A673 (cell line): ENCODE data around the gene FTO. TPM values are rescaled to one million over a fixed set of nuclear protein-coding genes. Genes with fewer than 3 reads are reported as not detected.

ENCODE experiments used
- BruUV-seq: library from RNA; stranded (reverse); fragments of 400-500 nt; replicated peaks from 2 replicates; lab custom pipeline; 2021; lab: Mats Ljungman, UMichigan
- CTCF ChIA-PET: fragments of 300-600 bp; sonication (Branson Sonifier 250); formaldehyde crosslinking; loops from one replicate; lab custom pipeline; 2022; ENCODE audit warnings: antibody characterized with exemption; lab: Charles Lee
- POLR2A ChIA-PET: fragments of 300-600 bp; sonication (Branson Sonifier 250); formaldehyde crosslinking; loops from one replicate; lab custom pipeline; 2022; ENCODE audit warnings: antibody characterized with exemption; ENCODE audit not compliant: low non-redundant PET; lab: Charles Lee
- DNase-seq: peaks from one replicate; pipeline ENCODE4 v3.0.0-alpha.2; 2015; ENCODE audit warnings: low spot score
- H3K27ac ChIP-seq: fragments of 200-600 bp; sonication (generic); 2 replicates; pipeline ENCODE4 v1.5.1; 2016; ENCODE audit warnings: mixed run types, low read depth, mild to moderate bottlenecking, mixed read lengths, antibody characterized with exemption, low read length; ENCODE audit not compliant: poor library complexity, severe bottlenecking
- H3K27me3 ChIP-seq: fragments of 200-600 bp; sonication (generic); replicated peaks from 2 replicates; pipeline ENCODE4 v1.6.1; 2017; ENCODE audit warnings: mixed run types, low read depth, mild to moderate bottlenecking, mixed read lengths, antibody characterized with exemption, low read length; ENCODE audit not compliant: insufficient read depth, poor library complexity
- H3K36me3 ChIP-seq: fragments of 200-600 bp; sonication (generic); 2 replicates; pipeline ENCODE4 v1.6.1; 2016; ENCODE audit warnings: mixed run types, mild to moderate bottlenecking, mixed read lengths, antibody characterized with exemption, low read length; ENCODE audit not compliant: insufficient read depth, poor library complexity, severe bottlenecking
- H3K4me1 ChIP-seq: fragments of 200-600 bp; sonication (generic); 2 replicates; pipeline ENCODE4 v1.6.1; 2017; ENCODE audit warnings: mixed run types, mild to moderate bottlenecking, mixed read lengths, antibody characterized with exemption, low read length; ENCODE audit not compliant: insufficient read depth, poor library complexity, severe bottlenecking
- H3K4me3 ChIP-seq: fragments of 200-600 bp; sonication (generic); 2 replicates; pipeline ENCODE4 v1.5.1; 2016; ENCODE audit warnings: low read depth, mixed run types, mild to moderate bottlenecking, mixed read lengths, low read length; ENCODE audit not compliant: poor library complexity, severe bottlenecking
- H3K9me3 ChIP-seq: fragments of 200-600 bp; sonication (generic); 2 replicates; pipeline ENCODE4 v1.6.1; 2016; ENCODE audit warnings: mixed run types, low read depth, mild to moderate bottlenecking, mixed read lengths, antibody characterized with exemption, low read length; ENCODE audit not compliant: poor library complexity, severe bottlenecking
- CTCF ChIP-seq: fragments of 300-800, 200-600 bp; sonication (generic); conservative IDR thresholded peaks from 2 replicates; pipeline ENCODE4 v1.5.1; 2017; ENCODE audit warnings: low read depth, mild to moderate bottlenecking, antibody characterized with exemption, low read length, moderate library complexity, mixed read lengths
- EZH2 ChIP-seq: fragments of 200-600 bp; sonication (generic); IDR thresholded peaks from 2 replicates; pipeline ENCODE4 v1.6.1; 2017; ENCODE audit warnings: borderline replicate concordance, low read depth, mild to moderate bottlenecking, mixed read lengths, antibody characterized with exemption, low read length; ENCODE audit not compliant: poor library complexity, severe bottlenecking
- intact Hi-C: fragments of 100-400 bp; cut with micrococcal nuclease; formaldehyde crosslinking; loops from one replicate; pipeline ENCODE4 v1.10.0; 2022; ENCODE audit not compliant: unreplicated experiment
- total RNA-seq: library from RNA; stranded (reverse); gene quantifications from 2 replicates; pipeline ENCODE4 v1.2.3, GENCODE V29; 2021

The FTO gene
- total RNA-seq, 1 experiment from 2014 or later: 73.4 TPM

GRCh38 chr16:53866520-53866919, 162.6 kb downstream of the FTO start:
- POLR2A ChIA-PET: no interaction called here
- intact Hi-C loops: no loop called here
- Histone ChIP-seq H3K36me3 (peaks cover 6% of the 10 kb centered on the region), H3K27ac (no peak overlapping the region), H3K4me3 (no peak overlapping the region), H3K9me3 (peaks cover 26% of the 10 kb centered on the region), H3K4me1 (no peaks in the 10 kb centered on the region), H3K27me3 (no peaks in the 10 kb centered on the region)
- DNase-seq: no peak
- no TSS peak for BruUV-seq
- TF ChIP-seq CTCF (no peak), EZH2 (no peak)
- CTCF ChIA-PET: no interaction called here

- no TSS peak for BruUV-seq
- Histone ChIP-seq H3K27me3 (no peaks in the 10 kb centered on the region), H3K4me3 (no peak overlapping the region), H3K27ac (no peak overlapping the region), H3K9me3 (peaks cover 26% of the 10 kb centered on the region), H3K4me1 (no peaks in the 10 kb centered on the region), H3K36me3 (peaks cover 6% of the 10 kb centered on the region)
- ChIA-PET CTCF (no interaction called here), POLR2A (no interaction called here)
- no peak for DNase-seq
- intact Hi-C loops: no loop called here
- TF ChIP-seq EZH2 (no peak), CTCF (no peak)
Observed at GRCh38 chr16:53870831-53871230, 166.9 kb downstream of the FTO start.

GRCh38 chr16:53872248-53873221, 168.6 kb downstream of the FTO start:
- no peak overlapping the region for H3K4me3 ChIP-seq
- no peak overlapping the region for H3K27ac ChIP-seq
- no peaks in the 10 kb centered on the region for H3K4me1 ChIP-seq
- intact Hi-C loops: no loop called here
- ChIA-PET CTCF (no interaction called here), POLR2A (no interaction called here)
- TF ChIP-seq CTCF: no peak
- H3K9me3 ChIP-seq: peaks cover 21% of the 10 kb centered on the region
- H3K36me3 ChIP-seq: peaks cover 6% of the 10 kb centered on the region
- no peak for DNase-seq
- BruUV-seq: no TSS peak
- no peaks in the 10 kb centered on the region for H3K27me3 ChIP-seq
